GM12878 (cell line): Measurements from ENCODE around the gene LTC4S. TPM values are rescaled to one million over a fixed set of nuclear protein-coding genes. Genes with fewer than 3 reads are reported as not detected.

ENCODE experiments used
- BHLHE40 ChIP-seq, 2 experiments: fragments of 450-650 bp in 1 of 2; IDR thresholded peaks; 2 replicates each; pipeline ENCODE4 v1.6.1; 2011 to 2017; ENCODE audit warnings: low read depth in 2 of 2, borderline replicate concordance in 1 of 2, improper control_type of control experiment in 1 of 2, low read length in 1 of 2, mild to moderate bottlenecking in 1 of 2
- CREB1 ChIP-seq: IDR thresholded peaks from 2 replicates; pipeline ENCODE4 v1.6.1; 2012; ENCODE audit warnings: low read depth, mild to moderate bottlenecking, inconsistent platforms
- IRF3 ChIP-seq: fragments of 450-650 bp; IDR thresholded peaks from 2 replicates; pipeline ENCODE4 v1.6.1; 2014; ENCODE audit warnings: mild to moderate bottlenecking
- LARP7 ChIP-seq: fragments of 450-650 bp; IDR thresholded peaks from 2 replicates; pipeline ENCODE4 v1.6.1; 2017; ENCODE audit warnings: mild to moderate bottlenecking
- MEF2B ChIP-seq: fragments of 450-650 bp; IDR thresholded peaks from 2 replicates; pipeline ENCODE4 v1.6.1; 2018; ENCODE audit warnings: mild to moderate bottlenecking, moderate library complexity; ENCODE audit not compliant: partially characterized antibody, poor library complexity, severe bottlenecking
- MYC ChIP-seq: IDR thresholded peaks from 2 replicates; pipeline ENCODE4 v1.6.1; 2011; ENCODE audit warnings: mild to moderate bottlenecking, low read length, moderate library complexity, inconsistent platforms; ENCODE audit not compliant: insufficient read depth, insufficient replicate concordance, insufficient read length, severe bottlenecking
- NR2C1 ChIP-seq: fragments of 450-650 bp; IDR thresholded peaks from 2 replicates; pipeline ENCODE4 v1.6.1; 2017; ENCODE audit warnings: antibody characterized with exemption, mild to moderate bottlenecking, moderate library complexity
- PML ChIP-seq: IDR thresholded peaks from 2 replicates; pipeline ENCODE4 v1.6.1; 2012; ENCODE audit warnings: low read length, inconsistent platforms
- POU2F2 ChIP-seq: IDR thresholded peaks from 3 replicates; pipeline ENCODE4 v1.6.1; 2011; ENCODE audit warnings: low read depth, mild to moderate bottlenecking, low read length, borderline replicate concordance
- RB1 ChIP-seq: fragments of 450-650 bp; formaldehyde crosslinking; IDR thresholded peaks from 2 replicates; pipeline ENCODE4 v1.6.1; 2017; ENCODE audit warnings: mild to moderate bottlenecking, borderline replicate concordance
- RBBP5 ChIP-seq: fragments of 200-600 bp; sonication (generic); conservative IDR thresholded peaks from 2 replicates; pipeline ENCODE4 v1.6.1; 2016
- RUNX3 ChIP-seq: IDR thresholded peaks from 2 replicates; pipeline ENCODE4 v1.6.1; 2012; ENCODE audit warnings: low read length, inconsistent platforms
- SIN3A ChIP-seq: IDR thresholded peaks from 2 replicates; pipeline ENCODE4 v1.6.1; 2012; ENCODE audit warnings: low read depth, low read length, improper control_type of control experiment
- SMAD1 ChIP-seq: fragments of 450-650 bp; IDR thresholded peaks from 2 replicates; pipeline ENCODE4 v1.6.1; 2018; ENCODE audit warnings: mild to moderate bottlenecking, low read depth; ENCODE audit not compliant: partially characterized antibody
- SMARCA5 ChIP-seq: fragments of 450-650 bp; IDR thresholded peaks from 2 replicates; pipeline ENCODE4 v1.6.1; 2017; ENCODE audit warnings: mild to moderate bottlenecking
- SP1 ChIP-seq: IDR thresholded peaks from one replicate; pipeline ENCODE4 v1.6.1; 2011; ENCODE audit warnings: low read depth, low read length
- SPI1 ChIP-seq: IDR thresholded peaks from 2 replicates; pipeline ENCODE4 v1.6.1; 2011; ENCODE audit warnings: low read depth, mild to moderate bottlenecking, low read length, moderate library complexity, borderline replicate concordance; ENCODE audit not compliant: insufficient read depth
- SUPT20H ChIP-seq: IDR thresholded peaks from 2 replicates; pipeline ENCODE4 v1.6.1; 2011; ENCODE audit warnings: low read depth, mild to moderate bottlenecking, low read length, moderate library complexity, borderline replicate concordance; ENCODE audit not compliant: control insufficient read depth
- YY1 ChIP-seq: IDR thresholded peaks from 2 replicates; pipeline ENCODE4 v1.6.1; 2011; ENCODE audit warnings: low read depth, mild to moderate bottlenecking, low read length
- ZNF207 ChIP-seq: fragments of 450-650 bp; IDR thresholded peaks from 2 replicates; pipeline ENCODE4 v1.6.1; 2014; ENCODE audit warnings: antibody characterized with exemption, mild to moderate bottlenecking, borderline replicate concordance
- polyA plus RNA-seq, 11 experiments: library from polyadenylated mRNA; depleted of rRNA in 4 of 11; unstranded in 6 of 11; stranded (reverse) in 5 of 11; fragments of >200 nt; fragmentation: Nextera tagmentation in 4 of 11; fragmentation: Illumina TruSeq in 1 of 11; extraction: Ambion mirVana in 4 of 11; extraction: Trizol in 1 of 11; gene quantifications; 1 replicate in 1 of 11; 2 replicates in 10 of 11; pipeline versions ENCODE4 v1.2.1 to v1.2.3, GENCODE V29; 2011 to 2016; ENCODE audit warnings: inconsistent platforms in 2 of 11, missing spikeins in 2 of 11, low read depth in 1 of 11
- total RNA-seq, 4 experiments: library from RNA; depleted of rRNA in 3 of 4; stranded (reverse); fragments of >200 nt in 3 of 4; fragmentation: Illumina TruSeq in 1 of 4; extraction: Trizol in 1 of 4; gene quantifications; 2 replicates each; pipeline versions ENCODE4 v1.2.1 to v1.2.3, GENCODE V29; 2013 to 2021
- TF ChIP-seq, protein P1 (sequence below): fragments of 450-650 bp; conservative IDR thresholded peaks from 2 replicates; pipeline ENCODE4 v1.6.1; 2017; ENCODE audit warnings: mild to moderate bottlenecking, moderate library complexity
- TF ChIP-seq, protein P2 (sequence below): fragments of 450-650 bp; IDR thresholded peaks from 2 replicates; pipeline ENCODE4 v1.6.1; 2016; ENCODE audit warnings: mild to moderate bottlenecking
- TF ChIP-seq, protein P3 (sequence below), 3 experiments: IDR thresholded peaks in 2 of 3; conservative IDR thresholded peaks in 1 of 3; 2 replicates each; pipeline ENCODE4 v1.5.1; 2011; ENCODE audit warnings: low read depth in 3 of 3, low read length in 3 of 3, mild to moderate bottlenecking in 3 of 3, control low read depth in 2 of 3, moderate library complexity in 2 of 3, inconsistent platforms in 1 of 3, mixed read lengths in 1 of 3; ENCODE audit not compliant: control insufficient read depth in 2 of 3, insufficient read depth in 1 of 3; ENCODE audit errors: extremely low read depth in 1 of 3

Gene LTC4S
- total and polyA plus RNA-seq, 10 of the 15 experiments (the other 5 are each of a cell fraction or from before 2014, with no cell fraction given): 0.78 to 3.6 (median 1.8) TPM; not detected in 5

DNA sequence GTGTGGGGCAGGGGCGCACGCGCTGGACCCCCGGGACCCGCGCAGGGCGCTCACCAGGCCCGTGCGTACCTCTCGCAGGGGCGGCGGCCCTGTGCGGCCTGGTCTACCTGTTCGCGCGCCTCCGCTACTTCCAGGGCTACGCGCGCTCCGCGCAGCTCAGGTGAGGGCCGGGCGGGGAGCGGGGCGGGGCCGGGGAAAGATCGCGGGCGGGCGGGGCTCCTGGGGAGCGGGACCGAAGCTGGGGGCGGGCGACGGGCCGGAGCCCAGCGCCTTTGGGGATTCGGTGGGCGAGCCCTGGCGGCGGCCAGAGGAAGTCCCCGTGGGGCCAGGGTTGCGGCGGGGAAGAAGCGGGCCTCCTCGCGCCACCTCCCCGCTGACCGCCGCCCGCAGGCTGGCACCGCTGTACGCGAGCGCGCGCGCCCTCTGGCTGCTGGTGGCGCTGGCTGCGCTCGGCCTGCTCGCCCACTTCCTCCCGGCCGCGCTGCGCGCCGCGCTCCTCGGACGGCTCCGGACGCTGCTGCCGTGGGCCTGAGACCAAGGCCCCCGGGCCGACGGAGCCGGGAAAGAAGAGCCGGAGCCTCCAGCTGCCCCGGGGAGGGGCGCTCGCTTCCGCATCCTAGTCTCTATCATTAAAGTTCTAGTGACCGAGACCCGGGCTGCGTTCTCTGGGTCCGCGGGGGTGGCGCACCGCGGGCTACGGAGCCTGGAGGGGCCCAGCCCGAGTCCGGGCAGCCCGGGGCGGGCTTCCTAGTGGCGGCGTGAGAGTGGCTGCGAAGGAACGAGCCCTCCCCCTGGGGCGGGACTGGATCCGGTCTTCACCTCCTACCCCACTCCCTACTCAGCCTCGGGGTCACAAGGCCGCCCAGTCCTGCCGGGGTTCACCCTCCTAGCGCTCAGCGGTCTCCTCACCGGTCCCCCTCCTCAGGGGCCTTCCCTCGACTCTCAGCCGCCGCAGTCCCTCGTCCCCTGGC lies 2.4 kb downstream of the LTC4S start (continued):
- TF ChIP-seq, protein P1, sequence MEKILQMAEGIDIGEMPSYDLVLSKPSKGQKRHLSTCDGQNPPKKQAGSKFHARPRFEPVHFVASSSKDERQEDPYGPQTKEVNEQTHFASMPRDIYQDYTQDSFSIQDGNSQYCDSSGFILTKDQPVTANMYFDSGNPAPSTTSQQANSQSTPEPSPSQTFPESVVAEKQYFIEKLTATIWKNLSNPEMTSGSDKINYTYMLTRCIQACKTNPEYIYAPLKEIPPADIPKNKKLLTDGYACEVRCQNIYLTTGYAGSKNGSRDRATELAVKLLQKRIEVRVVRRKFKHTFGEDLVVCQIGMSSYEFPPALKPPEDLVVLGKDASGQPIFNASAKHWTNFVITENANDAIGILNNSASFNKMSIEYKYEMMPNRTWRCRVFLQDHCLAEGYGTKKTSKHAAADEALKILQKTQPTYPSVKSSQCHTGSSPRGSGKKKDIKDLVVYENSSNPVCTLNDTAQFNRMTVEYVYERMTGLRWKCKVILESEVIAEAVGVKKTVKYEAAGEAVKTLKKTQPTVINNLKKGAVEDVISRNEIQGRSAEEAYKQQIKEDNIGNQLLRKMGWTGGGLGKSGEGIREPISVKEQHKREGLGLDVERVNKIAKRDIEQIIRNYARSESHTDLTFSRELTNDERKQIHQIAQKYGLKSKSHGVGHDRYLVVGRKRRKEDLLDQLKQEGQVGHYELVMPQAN: peak; percentile 65; the same call in 1 of the 2 replicates
- TF ChIP-seq POU2F2: 0 out of 3 replicates have a peak, but pooled peaks have one; percentile 36
- TF ChIP-seq MEF2B: no peak
- peak; percentile 74 for TF ChIP-seq RUNX3
- 0 out of 2 replicates have a peak, but pooled peaks have one; percentile 46 for TF ChIP-seq PML
- TF ChIP-seq YY1: peak; percentile 47; the same call in 1 of the 2 replicates
- peak; percentile 8 for TF ChIP-seq SP1
- TF ChIP-seq SMAD1: no peak
- no peak for TF ChIP-seq RBBP5
- TF ChIP-seq BHLHE40 (IDR thresholded peaks at IDR 0.05; ENCODE audit: borderline replicate concordance in 1 of 2, low read depth in 2 of 2, low read length in 1 of 2): peak; percentile 33 to 73; a peak in 3 of 4 replicates
- no peak for TF ChIP-seq SUPT20H
- TF ChIP-seq, protein P2, sequence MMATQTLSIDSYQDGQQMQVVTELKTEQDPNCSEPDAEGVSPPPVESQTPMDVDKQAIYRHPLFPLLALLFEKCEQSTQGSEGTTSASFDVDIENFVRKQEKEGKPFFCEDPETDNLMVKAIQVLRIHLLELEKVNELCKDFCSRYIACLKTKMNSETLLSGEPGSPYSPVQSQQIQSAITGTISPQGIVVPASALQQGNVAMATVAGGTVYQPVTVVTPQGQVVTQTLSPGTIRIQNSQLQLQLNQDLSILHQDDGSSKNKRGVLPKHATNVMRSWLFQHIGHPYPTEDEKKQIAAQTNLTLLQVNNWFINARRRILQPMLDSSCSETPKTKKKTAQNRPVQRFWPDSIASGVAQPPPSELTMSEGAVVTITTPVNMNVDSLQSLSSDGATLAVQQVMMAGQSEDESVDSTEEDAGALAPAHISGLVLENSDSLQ: no peak
- TF ChIP-seq RB1: peak; percentile 89; the same call in 1 of the 2 replicates
- TF ChIP-seq SMARCA5: peak; percentile 93
- 0 out of 2 replicates have a peak, but pooled peaks have one; percentile 42 for TF ChIP-seq IRF3
- TF ChIP-seq MYC: no peak
- peak; percentile 73; the same call in 1 of the 2 replicates for TF ChIP-seq ZNF207
- peak; percentile 87 for TF ChIP-seq LARP7
- TF ChIP-seq SPI1: peak; percentile 75
- no peak; the same call in 1 of the 2 replicates for TF ChIP-seq CREB1
- TF ChIP-seq, protein P3, sequence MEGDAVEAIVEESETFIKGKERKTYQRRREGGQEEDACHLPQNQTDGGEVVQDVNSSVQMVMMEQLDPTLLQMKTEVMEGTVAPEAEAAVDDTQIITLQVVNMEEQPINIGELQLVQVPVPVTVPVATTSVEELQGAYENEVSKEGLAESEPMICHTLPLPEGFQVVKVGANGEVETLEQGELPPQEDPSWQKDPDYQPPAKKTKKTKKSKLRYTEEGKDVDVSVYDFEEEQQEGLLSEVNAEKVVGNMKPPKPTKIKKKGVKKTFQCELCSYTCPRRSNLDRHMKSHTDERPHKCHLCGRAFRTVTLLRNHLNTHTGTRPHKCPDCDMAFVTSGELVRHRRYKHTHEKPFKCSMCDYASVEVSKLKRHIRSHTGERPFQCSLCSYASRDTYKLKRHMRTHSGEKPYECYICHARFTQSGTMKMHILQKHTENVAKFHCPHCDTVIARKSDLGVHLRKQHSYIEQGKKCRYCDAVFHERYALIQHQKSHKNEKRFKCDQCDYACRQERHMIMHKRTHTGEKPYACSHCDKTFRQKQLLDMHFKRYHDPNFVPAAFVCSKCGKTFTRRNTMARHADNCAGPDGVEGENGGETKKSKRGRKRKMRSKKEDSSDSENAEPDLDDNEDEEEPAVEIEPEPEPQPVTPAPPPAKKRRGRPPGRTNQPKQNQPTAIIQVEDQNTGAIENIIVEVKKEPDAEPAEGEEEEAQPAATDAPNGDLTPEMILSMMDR (IDR thresholded peaks at IDR 0.05 in 2 of 3, conservative IDR thresholded peaks at IDR 0.05 in 1 of 3; ENCODE audit: control insufficient read depth in 2 of 3, extremely low read depth in 1 of 3, insufficient read depth in 1 of 3, low read depth in 3 of 3, low read length in 3 of 3): peak; percentile 57 to 85 (median 60); a peak in 4 of 6 replicates
- TF ChIP-seq NR2C1: peak; percentile 28; the same call in 1 of the 2 replicates
- 0 out of 2 replicates have a peak, but pooled peaks have one; percentile 47 for TF ChIP-seq SIN3A
